HG03139 (cell line): ENCODE results near the gene COMMD1.
"Not testable (repeated sequence)": the region's sequence is repeated elsewhere in the genome, so short reads cannot be mapped to it uniquely, and the experiment has no call there.

Experiments
- ATAC-seq: cut with Tn5 transposase; IDR thresholded peaks from one replicate; pipeline ENCODE4 v1.9.1; 2021; ENCODE audit not compliant: unreplicated experiment

COMMD1 gene

GRCh38 chr2:62133320-62133823 lies 227.9 kb downstream of the COMMD1 start:
- ATAC-seq = no peak

GRCh38 chr2:62136956-62137830 lies 231.7 kb downstream of the COMMD1 start:
- no peak for ATAC-seq

GRCh38 chr2:62140426-62141141 lies 235.1 kb downstream of the COMMD1 start:
- peak; percentile 41 for ATAC-seq

GRCh38 chr2:62141142-62141740 lies 235.8 kb downstream of the COMMD1 start:
- ATAC-seq = peak; percentile 31

GRCh38 chr2:62142054-62142453 lies 236.6 kb downstream of the COMMD1 start:
- peak; percentile 39 for ATAC-seq

GRCh38 chr2:62143696-62144095 lies 238.2 kb downstream of the COMMD1 start:
- no peak for ATAC-seq

- no peak for ATAC-seq
Measured at GRCh38 chr2:62144689-62145477, 239.4 kb downstream of the COMMD1 start.

- peak; percentile 30 for ATAC-seq
Measured at GRCh38 chr2:62145478-62146100, 240.1 kb downstream of the COMMD1 start.

- not testable (repeated sequence) for ATAC-seq
Measured at GRCh38 chr2:62146790-62147189, 241.3 kb downstream of the COMMD1 start.

- no peak for ATAC-seq
Measured at GRCh38 chr2:62147610-62148301, 242.3 kb downstream of the COMMD1 start.

- ATAC-seq = no peak
Measured at GRCh38 chr2:62149708-62150107, 244.2 kb downstream of the COMMD1 start.

GRCh38 chr2:62150597-62151305 lies 245.3 kb downstream of the COMMD1 start:
- ATAC-seq = no peak

- ATAC-seq = no peak
Measured at GRCh38 chr2:62151306-62151638, 245.8 kb downstream of the COMMD1 start.

GRCh38 chr2:62152000-62152399 lies 246.5 kb downstream of the COMMD1 start:
- no peak for ATAC-seq

- ATAC-seq = no peak
Measured at GRCh38 chr2:62156861-62157496, 251.5 kb downstream of the COMMD1 start.

- ATAC-seq = no peak
Measured at GRCh38 chr2:62158444-62159121, 253.1 kb downstream of the COMMD1 start.

- ATAC-seq = not testable (repeated sequence)
Measured at GRCh38 chr2:62160691-62161090, 255.2 kb downstream of the COMMD1 start.
